Esophagus muscularis mucosa (tissue), 4 donors: ENCODE results near the gene LAMA5. TPM values are rescaled to one million over a fixed set of nuclear protein-coding genes. Genes with fewer than 3 reads are reported as not detected.

Source experiments
- DNase-seq: peaks from one replicate; pipeline ENCODE4 v3.0.0-alpha.2; 2017; ENCODE audit errors: extremely low spot score
- H3K27ac ChIP-seq, 4 donors: fragments of 200-600 bp; sonication (generic); replicated peaks in 1 of 4; 1 replicate in 3 of 4; 2 replicates in 1 of 4; pipeline ENCODE4 v1.5.1; 2016 to 2019; ENCODE audit warnings: mild to moderate bottlenecking in 1 of 4
- H3K27me3 ChIP-seq, 4 donors: fragments of 200-600 bp; sonication (generic); one replicate each; pipeline versions ENCODE4 v1.5.1 to v1.6.0; 2016 to 2019
- H3K36me3 ChIP-seq, 4 donors: fragments of 200-600 bp; sonication (generic); one replicate each; pipeline ENCODE4 v1.5.1; 2016 to 2019
- H3K4me1 ChIP-seq, 4 donors: fragments of 200-600 bp; sonication (generic); one replicate each; pipeline ENCODE4 v1.5.1; 2016 to 2019
- H3K4me3 ChIP-seq, 4 donors: fragments of 200-600 bp; sonication (generic); 1 replicate in 2 of 4; 2 replicates in 2 of 4; pipeline ENCODE4 v1.5.1; 2016 to 2019; ENCODE audit warnings: mild to moderate bottlenecking in 4 of 4, moderate library complexity in 1 of 4
- H3K9me3 ChIP-seq, 4 donors: fragments of 200-600 bp; sonication (generic); 1 replicate in 3 of 4; 2 replicates in 1 of 4; pipeline ENCODE4 v1.5.1; 2016 to 2019
- EP300 ChIP-seq: sonication (generic); formaldehyde crosslinking; IDR thresholded peaks from one replicate; pipeline ENCODE4 v1.6.1; 2017; ENCODE audit warnings: antibody characterized with exemption
- POLR2A ChIP-seq: fragments of 450-650 bp; IDR thresholded peaks from one replicate; pipeline ENCODE4 v1.6.1; 2017; ENCODE audit warnings: antibody characterized with exemption, moderate library complexity, mild to moderate bottlenecking, low read depth
- POLR2AphosphoS5 ChIP-seq, 2 donors: sonication (generic); formaldehyde crosslinking; IDR thresholded peaks; one replicate each; pipeline ENCODE4 v1.6.1; 2017; ENCODE audit warnings: antibody characterized with exemption in 2 of 2
- WGBS: methylation state at CpG from one replicate; pipeline ENCODE4 v1.1.5; 2018; 5-methylcytosine and 5-hydroxymethylcytosine counted together
- intact Hi-C: fragments of 100-400 bp; cut with DNase I; formaldehyde crosslinking; loops from one replicate; pipeline ENCODE4 v1.15.1; 2023
- total RNA-seq, 4 donors: library from RNA; depleted of rRNA; stranded (reverse); fragments of >200 nt; gene quantifications; one replicate each; pipeline versions ENCODE4 v1.1.0 to v1.2.1, GENCODE V29; 2016
- TF ChIP-seq, protein P1 (sequence below), 3 experiments: fragments of 200-600 bp in 2 of 3; fragments of 450-650 bp in 1 of 3; sonication (generic) in 2 of 3; IDR thresholded peaks; one replicate each; pipeline ENCODE4 v1.5.1; 2017 to 2019; ENCODE audit warnings: antibody characterized with exemption in 3 of 3, mild to moderate bottlenecking in 2 of 3, moderate library complexity in 1 of 3

LAMA5 gene
- total RNA-seq, 4 donors from 2014 or later = 70.1 to 257 (median 150) TPM

DNA sequence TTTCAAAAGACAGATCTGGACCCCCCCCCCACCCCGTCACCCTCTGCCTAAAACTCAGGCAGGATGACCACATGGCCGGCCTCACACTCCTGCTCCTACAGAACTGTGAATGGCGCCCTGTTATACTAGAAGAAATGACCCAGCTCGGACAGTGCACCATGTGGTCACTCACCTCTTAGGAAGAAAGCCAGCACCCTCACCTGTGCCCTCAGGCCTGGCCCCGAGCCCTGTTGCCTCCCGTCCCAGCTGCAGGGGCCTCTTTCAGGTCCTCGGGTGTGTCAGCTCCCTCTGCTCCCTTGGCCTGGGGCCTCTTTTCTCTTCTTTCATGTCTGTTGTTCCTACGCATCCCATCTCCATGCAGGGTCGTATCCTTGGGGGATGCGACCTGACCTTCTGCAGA lies 105.0 kb downstream of the LAMA5 start:
- Histone ChIP-seq H3K27me3 (no peaks in the 10 kb centered on the region), H3K4me3 (no peak overlapping the region), H3K9me3 (no peaks in the 10 kb centered on the region), H3K27ac (no peak overlapping the region), H3K4me1 (peaks cover 8 to 16% (median 16%) of the 10 kb centered on the region in 4 donors), H3K36me3 (peaks cover 26 to 90% (median 75%) of the 10 kb centered on the region in 4 donors)
- DNase-seq = no peak
- intact Hi-C loops = no loop called here
- WGBS = 90% methylated on average over 10 of the region's 10 CpGs
- TF ChIP-seq EP300 (no peak), POLR2A (no peak), POLR2AphosphoS5 (IDR thresholded peaks at IDR 0.05) (no peak)
- TF ChIP-seq, protein P1, sequence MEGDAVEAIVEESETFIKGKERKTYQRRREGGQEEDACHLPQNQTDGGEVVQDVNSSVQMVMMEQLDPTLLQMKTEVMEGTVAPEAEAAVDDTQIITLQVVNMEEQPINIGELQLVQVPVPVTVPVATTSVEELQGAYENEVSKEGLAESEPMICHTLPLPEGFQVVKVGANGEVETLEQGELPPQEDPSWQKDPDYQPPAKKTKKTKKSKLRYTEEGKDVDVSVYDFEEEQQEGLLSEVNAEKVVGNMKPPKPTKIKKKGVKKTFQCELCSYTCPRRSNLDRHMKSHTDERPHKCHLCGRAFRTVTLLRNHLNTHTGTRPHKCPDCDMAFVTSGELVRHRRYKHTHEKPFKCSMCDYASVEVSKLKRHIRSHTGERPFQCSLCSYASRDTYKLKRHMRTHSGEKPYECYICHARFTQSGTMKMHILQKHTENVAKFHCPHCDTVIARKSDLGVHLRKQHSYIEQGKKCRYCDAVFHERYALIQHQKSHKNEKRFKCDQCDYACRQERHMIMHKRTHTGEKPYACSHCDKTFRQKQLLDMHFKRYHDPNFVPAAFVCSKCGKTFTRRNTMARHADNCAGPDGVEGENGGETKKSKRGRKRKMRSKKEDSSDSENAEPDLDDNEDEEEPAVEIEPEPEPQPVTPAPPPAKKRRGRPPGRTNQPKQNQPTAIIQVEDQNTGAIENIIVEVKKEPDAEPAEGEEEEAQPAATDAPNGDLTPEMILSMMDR (IDR thresholded peaks at IDR 0.05) = no peak

DNA sequence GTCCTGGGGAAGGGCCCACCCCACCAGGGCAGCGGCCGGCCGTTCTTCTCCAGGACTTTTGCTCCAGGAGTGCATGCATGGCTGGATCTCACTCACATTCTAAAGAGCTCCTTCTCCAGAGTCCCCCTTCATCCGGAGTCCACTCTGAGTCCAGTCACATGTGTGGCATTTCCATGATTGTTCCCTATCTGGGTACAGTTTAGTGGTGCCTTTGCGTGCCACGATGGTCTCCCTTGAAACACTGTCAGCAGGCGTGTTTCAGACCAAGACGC lies 107.9 kb downstream of the LAMA5 start:
- Histone ChIP-seq H3K27me3 (no peaks in the 10 kb centered on the region), H3K27ac (peak overlapping the region in 3 of 4 donors; percentile 25 to 51 (median 48)), H3K36me3 (peaks cover 35 to 83% (median 65%) of the 10 kb centered on the region in 4 donors), H3K9me3 (no peaks in the 10 kb centered on the region), H3K4me1 (peaks cover 5 to 21% (median 16%) of the 10 kb centered on the region in 4 donors), H3K4me3 (no peak overlapping the region)
- TF ChIP-seq POLR2A = no peak
- TF ChIP-seq, protein P1 (IDR thresholded peaks at IDR 0.05) = no peak
- no peak for TF ChIP-seq POLR2AphosphoS5 (IDR thresholded peaks at IDR 0.05)
- no peak for TF ChIP-seq EP300
- DNase-seq = no peak
- 85% methylated on average over 8 of the region's 8 CpGs for WGBS
- intact Hi-C loops = no loop called here

Other genes with a start within 250 kb of the LAMA5 start
- gene LSM14B, start 244.8 kb downstream of the LAMA5 start, total RNA-seq = 10 to 100 TPM; 24.9 to 38.8 (median 32.4) TPM
- 100 to 1,000 TPM; 261 to 349 (median 304) TPM for gene PSMA7, start 223.9 kb downstream of the LAMA5 start, total RNA-seq
- 10 to 100 TPM in 2 of 4 donors, 1 to 10 TPM in 2; 9.1 to 13.3 (median 10.8) TPM for gene SS18L1, start 223.5 kb downstream of the LAMA5 start, total RNA-seq
- gene MTG2, start 184.3 kb downstream of the LAMA5 start, total RNA-seq = 10 to 100 TPM; 21.6 to 26.5 (median 26.0) TPM
- not detected for gene HRH3, start 147.0 kb downstream of the LAMA5 start, total RNA-seq
- 10 to 100 TPM; 34.5 to 52.7 (median 44.2) TPM for gene OSBPL2, start 128.8 kb downstream of the LAMA5 start, total RNA-seq
- 100 to 1,000 TPM; 127 to 184 (median 173) TPM for gene ADRM1, start 64.3 kb downstream of the LAMA5 start, total RNA-seq
- 1,000 to 10,000 TPM in 2 of 4 donors, 100 to 1,000 TPM in 2; 581 to 2,787 (median 1,391) TPM for gene RPS21, start 19.8 kb upstream of the LAMA5 start, total RNA-seq
- 1 to 10 TPM; 2.0 to 6.9 (median 4.1) TPM for gene CABLES2, start 40.0 kb upstream of the LAMA5 start, total RNA-seq
- gene RBBP8NL, start 60.2 kb upstream of the LAMA5 start, total RNA-seq = not detected
- under 1 TPM in 3 of 4 donors, not detected in 1; 0.33 to 0.78 (median 0.46) TPM for gene GATA5, start 108.7 kb upstream of the LAMA5 start, total RNA-seq